K562 (cell line): ENCODE data around the gene JPT1. TPM values are rescaled to one million over a fixed set of nuclear protein-coding genes. Genes with fewer than 3 reads are reported as not detected.
A peak's percentile ranks its signal among the peaks of the same experiment; 100 is the strongest.

Experiments used
- DPF2 ChIP-seq: fragments of 450-650 bp; IDR thresholded peaks from 2 replicates; pipeline ENCODE4 v1.6.1; 2016
- HMBOX1 ChIP-seq: sonication (generic); IDR thresholded peaks from 2 replicates; pipeline ENCODE4 v1.6.1; 2016
- JUN ChIP-seq, 2 experiments: sonication (generic) in 1 of 2; formaldehyde crosslinking in 1 of 2; IDR thresholded peaks; 2 replicates each; pipeline versions ENCODE4 v1.6.1 to v1.8.0; 2012 to 2022; ENCODE audit warnings: borderline replicate concordance in 2 of 2, mild to moderate bottlenecking in 2 of 2, improper control_type of control experiment in 1 of 2, low read depth in 1 of 2, low read length in 1 of 2, missing genetic modification reagents in 1 of 2
- JUND ChIP-seq, 2 experiments: IDR thresholded peaks; 2 replicates in 1 of 2; 3 replicates in 1 of 2; pipeline ENCODE4 v1.6.1; 2011; ENCODE audit warnings: borderline replicate concordance in 2 of 2, low read depth in 2 of 2, low read length in 2 of 2, improper control_type of control experiment in 1 of 2, missing biosample characterization in 1 of 2, missing genetic modification characterization in 1 of 2, missing genetic modification reagents in 1 of 2
- LARP7 ChIP-seq: fragments of 450-650 bp; IDR thresholded peaks from 2 replicates; pipeline ENCODE4 v1.6.1; 2016
- ZMIZ1 ChIP-seq, 2 experiments: fragments of 150-350 bp in 1 of 2; IDR thresholded peaks; 2 replicates each; pipeline ENCODE4 v1.6.1; 2012 to 2016; ENCODE audit warnings: low read depth in 2 of 2, low read length in 2 of 2, mild to moderate bottlenecking in 1 of 2, moderate library complexity in 1 of 2
- ZNF134 ChIP-seq: fragments of 250-450 bp; sonication (Bioruptor Pico); conservative IDR thresholded peaks from 2 replicates; pipeline ENCODE4 v1.4.0; 2020
- ZZZ3 ChIP-seq: fragments of 450-650 bp; IDR thresholded peaks from 2 replicates; pipeline ENCODE4 v1.6.1; 2016; ENCODE audit warnings: antibody characterized with exemption, mild to moderate bottlenecking, moderate library complexity
- polyA plus RNA-seq, 8 experiments: library from polyadenylated mRNA; depleted of rRNA in 4 of 8; stranded (reverse) in 5 of 8; unstranded in 3 of 8; fragments of >200 nt; fragmentation: Nextera tagmentation in 2 of 8; fragmentation: Illumina TruSeq in 1 of 8; extraction: Ambion mirVana in 2 of 8; extraction: Trizol in 1 of 8; gene quantifications; 2 replicates each; pipeline versions ENCODE4 v1.2.1 to v1.2.3, GENCODE V29; 2011 to 2014; ENCODE audit warnings: inconsistent platforms in 1 of 8, missing spikeins in 1 of 8
- total RNA-seq, 7 experiments: library from RNA; depleted of rRNA in 6 of 7; stranded (reverse); fragments of >200 nt in 6 of 7; fragmentation: Illumina TruSeq in 2 of 7; extraction: Trizol in 2 of 7; gene quantifications; 2 replicates each; pipeline versions ENCODE4 v1.2.1 to v1.2.3, GENCODE V29; 2011 to 2021; ENCODE audit warnings: low replicate concordance in 1 of 7

JPT1 gene
- total and polyA plus RNA-seq, 9 of the 15 experiments (the other 6 are each of a cell fraction or from before 2014, with no cell fraction given), result 56.7 to 292 (median 144) TPM

GRCh38 chr17:75151930-75152329, 2.4 kb downstream of the JPT1 start (continued):
- TF ChIP-seq HMBOX1, result peak; percentile 65; the same call in 1 of the 2 replicates
- no peak for TF ChIP-seq ZMIZ1 (IDR thresholded peaks at IDR 0.05; ENCODE audit: low read depth in 2 of 2, low read length in 2 of 2)
- no peak for TF ChIP-seq ZZZ3
- TF ChIP-seq LARP7, result no peak
- TF ChIP-seq JUND (IDR thresholded peaks at IDR 0.05; ENCODE audit: borderline replicate concordance, low read depth, low read length), result peak; percentile 81
- peak; percentile 69; the same call in 1 of the 3 replicates for TF ChIP-seq JUND (tag; IDR thresholded peaks at IDR 0.05; ENCODE audit: borderline replicate concordance, low read depth, low read length)
- TF ChIP-seq DPF2, result peak; percentile 23; the same call in 1 of the 2 replicates
- TF ChIP-seq ZNF134 (CRISPR knock-in tag), result no peak
- TF ChIP-seq JUN (IDR thresholded peaks at IDR 0.05; ENCODE audit: borderline replicate concordance, low read depth, low read length), result peak; percentile 66
- TF ChIP-seq JUN (CRISPR knock-in tag; IDR thresholded peaks at IDR 0.05; ENCODE audit: borderline replicate concordance), result no peak
